Measurements from ENCODE around the gene ZC3H12A. TPM values are rescaled to one million over a fixed set of nuclear protein-coding genes. Genes with fewer than 3 reads are reported as not detected.

Gene ZC3H12A
- total and polyA plus RNA-seq, 2 of the 4 experiments (the other 2 are of a cell fraction), result 3.8 to 14.2 TPM

DNA sequence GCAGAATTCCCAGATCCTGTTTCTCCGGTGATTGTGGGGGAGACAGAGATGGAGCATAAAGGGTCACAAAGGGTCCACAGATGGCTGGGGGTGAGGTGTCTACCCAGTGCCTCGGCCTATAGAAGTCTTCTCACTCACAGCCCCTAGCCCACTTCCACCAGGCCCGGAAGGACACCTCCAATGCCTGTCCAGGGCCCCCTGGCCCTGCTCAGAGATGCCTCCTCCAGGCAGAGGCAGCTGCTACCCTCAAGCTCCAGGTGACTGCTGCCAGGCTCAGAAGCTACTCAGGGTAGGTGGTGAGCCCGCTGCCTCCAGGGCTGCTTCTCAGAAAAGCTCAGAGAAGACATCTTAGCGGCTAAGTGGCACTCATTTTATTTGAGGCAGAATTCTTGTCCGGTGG is 22.0 kb upstream of the ZC3H12A start:
- no peak overlapping the region for H2BK20ac ChIP-seq (ENCODE audit: low read depth, low read length)
- no peak for DNase-seq
- H3K4ac ChIP-seq (ENCODE audit: low read depth, low read length), result no peak overlapping the region
- no CpG with 5 or more reads among the region's 6 CpGs for WGBS, 2 experiments (ENCODE audit: extremely low coverage in 2 of 2, insufficient read length in 1 of 2)
- no peak for TF ChIP-seq CHD1 (IDR thresholded peaks at IDR 0.05; ENCODE audit: low read depth, low read length)
- TF ChIP-seq USF2 (IDR thresholded peaks at IDR 0.05; ENCODE audit: low read depth, low read length), result no peak
- no peak for TF ChIP-seq BHLHE40 (IDR thresholded peaks at IDR 0.05; ENCODE audit: low read depth, low read length)
- TF ChIP-seq RAD21 (IDR thresholded peaks at IDR 0.05; ENCODE audit: low read length), result no peak
- TF ChIP-seq RFX5 (IDR thresholded peaks at IDR 0.05; ENCODE audit: low read depth, low read length), result no peak
- TF ChIP-seq RCOR1 (IDR thresholded peaks at IDR 0.05; ENCODE audit: insufficient replicate concordance, low read length), result no peak
- no peak for TF ChIP-seq CEBPB (IDR thresholded peaks at IDR 0.05; ENCODE audit: low read depth, low read length)
- H4K8ac ChIP-seq (ENCODE audit: low read depth in 2 of 2, low read length in 2 of 2), result no peak overlapping the region
- no peak overlapping the region for H3K23ac ChIP-seq (ENCODE audit: low read depth, low read length)
- H4K91ac ChIP-seq (ENCODE audit: insufficient read depth, low read depth, low read length), result no peak overlapping the region
- dilution Hi-C loops (cut with HindIII; ENCODE audit: low sequenced_read_pairs, unreplicated experiment) (no loop called here), in situ Hi-C loops (cut with MboI; ENCODE audit: low sequenced_read_pairs) (loop anchor here (5.0 to 10.0 kb wide), 2 partner anchors 35 to 232 kb away; no protein-coding TSS in a partner anchor), intact Hi-C loops (cut with micrococcal nuclease) (loop anchor here (10.0 kb wide), 1 partner anchor 122 kb away; no protein-coding TSS in a partner anchor)
- no peak overlapping the region for H2AK5ac ChIP-seq (ENCODE audit: low read depth, low read length)
- no peak overlapping the region for H3K27ac ChIP-seq (ENCODE audit: insufficient read depth, low read length)
- H3K9me1 ChIP-seq (ENCODE audit: insufficient read depth, low read length), result no peaks in the 10 kb centered on the region
- H3K9ac ChIP-seq (ENCODE audit: low read depth, low read length), result no peak overlapping the region
- H3K18ac ChIP-seq (ENCODE audit: low read depth, low read length), result no peak overlapping the region
- H2BK120ac ChIP-seq (ENCODE audit: low read depth, low read length), result no peak overlapping the region
- ChIA-PET CTCF (interaction anchor here (0.5 to 5.7 kb wide), 2 partner anchors 35 to 96 kb away, joined by 3 to 49 read pairs; no protein-coding TSS in a partner anchor), POLR2A (ENCODE audit: unreplicated experiment) (no interaction called here)
- no peak overlapping the region for H2BK15ac ChIP-seq (ENCODE audit: low read depth, low read length)
- no peak for ATAC-seq (ENCODE audit: low read depth)
- H2AK9ac ChIP-seq (replicated peaks; ENCODE audit: low read depth, low read length, poor library complexity), result no peak overlapping the region
- no peaks in the 10 kb centered on the region for H4K20me1 ChIP-seq (ENCODE audit: insufficient read depth, low read length)
- no peak overlapping the region for H3K14ac ChIP-seq (replicated peaks; ENCODE audit: low read depth, low read length)
- peaks cover 0 to 3% of the 10 kb centered on the region in 2 experiments; a peak in 1 of 4 replicates for H3K79me1 ChIP-seq (ENCODE audit: low read depth in 1 of 2, low read length in 2 of 2)
- no peak overlapping the region for H2BK5ac ChIP-seq (ENCODE audit: low read depth, low read length, poor library complexity, severe bottlenecking)
- H3K9me3 ChIP-seq (ENCODE audit: control insufficient read depth, insufficient read depth, low read length), result no peaks in the 10 kb centered on the region
- H2AFZ ChIP-seq (replicated peaks; ENCODE audit: low read length, poor library complexity), result no peak overlapping the region
- no peak overlapping the region for H3K4me3 ChIP-seq (ENCODE audit: insufficient read depth, low read depth, low read length)
- H3K27me3 ChIP-seq (ENCODE audit: control insufficient read depth, insufficient read depth, low read length), result peaks cover 3% of the 10 kb centered on the region
- H4K5ac ChIP-seq (ENCODE audit: low read depth, low read length), result no peak overlapping the region
- H3K4me2 ChIP-seq (ENCODE audit: low read depth, low read length), result no peak overlapping the region
- H3K56ac ChIP-seq (ENCODE audit: extremely low read depth, insufficient read depth, low read length), result no peak overlapping the region
- no TSS peak for BruUV-seq (replicated peaks)
- H3K4me1 ChIP-seq (ENCODE audit: control insufficient read depth, insufficient read depth, low read length), result peaks cover 4% of the 10 kb centered on the region
- no peaks in the 10 kb centered on the region for H3K36me3 ChIP-seq (ENCODE audit: control insufficient read depth, insufficient read depth, low read length)

Measured in IMR-90 (cell line).